HL-60 (cell line): ENCODE measurements around the gene PDGFA.

Experiments
- DNase-seq, 2 experiments: peaks; one replicate each; pipeline ENCODE4 v3.0.0-alpha.2; 2010 to 2020; ENCODE audit warnings: low read depth in 1 of 2, low spot score in 1 of 2
- H3K27ac ChIP-seq: fragments of 250-450 bp; sonication (Bioruptor Pico); replicated peaks from 2 replicates; pipeline ENCODE4 v1.5.1; 2020; ENCODE audit warnings: mild to moderate bottlenecking, moderate library complexity
- H3K27me3 ChIP-seq: fragments of 250-450 bp; sonication (Bioruptor Pico); 2 replicates; pipeline ENCODE4 v1.5.1; 2021; ENCODE audit warnings: mild to moderate bottlenecking, moderate library complexity; ENCODE audit not compliant: insufficient read depth, poor library complexity, severe bottlenecking
- H3K4me3 ChIP-seq: replicated peaks from 2 replicates; pipeline ENCODE4 v1.5.1; 2011; ENCODE audit warnings: mild to moderate bottlenecking, control low read depth, low read length; ENCODE audit not compliant: insufficient read depth
- GABPA ChIP-seq: IDR thresholded peaks from 2 replicates; pipeline ENCODE4 v1.6.1; 2012; ENCODE audit warnings: low read depth
- POLR2AphosphoS5 ChIP-seq: IDR thresholded peaks from 2 replicates; pipeline ENCODE4 v1.6.1; 2012; ENCODE audit warnings: low read depth
- SPI1 ChIP-seq: IDR thresholded peaks from 2 replicates; pipeline ENCODE4 v1.6.1; 2012; ENCODE audit warnings: low read depth, mild to moderate bottlenecking, borderline replicate concordance
- TF ChIP-seq, protein P1 (sequence below): IDR thresholded peaks from 2 replicates; pipeline ENCODE4 v1.6.1; 2012; ENCODE audit warnings: low read depth; ENCODE audit not compliant: insufficient replicate concordance
- TF ChIP-seq, protein P2 (sequence below): IDR thresholded peaks from one replicate; pipeline ENCODE4 v1.5.1; 2011; ENCODE audit warnings: low read length, control low read depth, inconsistent platforms; ENCODE audit not compliant: insufficient read depth

The PDGFA gene

DNA sequence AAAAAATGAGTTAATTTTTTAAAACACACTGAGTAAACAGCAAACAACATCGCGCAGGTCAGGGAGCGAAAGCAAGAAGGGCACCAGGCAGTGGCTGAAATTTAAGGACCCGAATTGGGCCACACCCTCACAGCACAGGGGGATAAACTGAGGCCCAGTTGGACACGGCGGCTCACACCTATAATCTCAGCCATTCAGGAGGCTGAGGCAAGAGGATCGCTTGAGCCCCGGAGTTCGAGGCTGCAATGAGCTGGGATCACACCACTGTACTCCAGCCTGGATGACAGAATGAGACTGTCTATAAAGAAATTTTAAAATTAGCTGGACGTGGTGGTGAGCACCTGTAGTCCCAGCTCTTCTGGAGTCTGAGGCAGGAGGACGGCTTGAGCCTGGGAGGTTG is 69.6 kb downstream of the PDGFA start:
- Histone ChIP-seq H3K27ac (no peak overlapping the region), H3K4me3 (no peak overlapping the region), H3K27me3 (peaks cover 28% of the 10 kb centered on the region)
- DNase-seq = no peak
- TF ChIP-seq POLR2AphosphoS5 (no peak), SPI1 (no peak), GABPA (no peak)
- TF ChIP-seq, protein P1, sequence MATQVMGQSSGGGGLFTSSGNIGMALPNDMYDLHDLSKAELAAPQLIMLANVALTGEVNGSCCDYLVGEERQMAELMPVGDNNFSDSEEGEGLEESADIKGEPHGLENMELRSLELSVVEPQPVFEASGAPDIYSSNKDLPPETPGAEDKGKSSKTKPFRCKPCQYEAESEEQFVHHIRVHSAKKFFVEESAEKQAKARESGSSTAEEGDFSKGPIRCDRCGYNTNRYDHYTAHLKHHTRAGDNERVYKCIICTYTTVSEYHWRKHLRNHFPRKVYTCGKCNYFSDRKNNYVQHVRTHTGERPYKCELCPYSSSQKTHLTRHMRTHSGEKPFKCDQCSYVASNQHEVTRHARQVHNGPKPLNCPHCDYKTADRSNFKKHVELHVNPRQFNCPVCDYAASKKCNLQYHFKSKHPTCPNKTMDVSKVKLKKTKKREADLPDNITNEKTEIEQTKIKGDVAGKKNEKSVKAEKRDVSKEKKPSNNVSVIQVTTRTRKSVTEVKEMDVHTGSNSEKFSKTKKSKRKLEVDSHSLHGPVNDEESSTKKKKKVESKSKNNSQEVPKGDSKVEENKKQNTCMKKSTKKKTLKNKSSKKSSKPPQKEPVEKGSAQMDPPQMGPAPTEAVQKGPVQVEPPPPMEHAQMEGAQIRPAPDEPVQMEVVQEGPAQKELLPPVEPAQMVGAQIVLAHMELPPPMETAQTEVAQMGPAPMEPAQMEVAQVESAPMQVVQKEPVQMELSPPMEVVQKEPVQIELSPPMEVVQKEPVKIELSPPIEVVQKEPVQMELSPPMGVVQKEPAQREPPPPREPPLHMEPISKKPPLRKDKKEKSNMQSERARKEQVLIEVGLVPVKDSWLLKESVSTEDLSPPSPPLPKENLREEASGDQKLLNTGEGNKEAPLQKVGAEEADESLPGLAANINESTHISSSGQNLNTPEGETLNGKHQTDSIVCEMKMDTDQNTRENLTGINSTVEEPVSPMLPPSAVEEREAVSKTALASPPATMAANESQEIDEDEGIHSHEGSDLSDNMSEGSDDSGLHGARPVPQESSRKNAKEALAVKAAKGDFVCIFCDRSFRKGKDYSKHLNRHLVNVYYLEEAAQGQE = no peak
- TF ChIP-seq, protein P2, sequence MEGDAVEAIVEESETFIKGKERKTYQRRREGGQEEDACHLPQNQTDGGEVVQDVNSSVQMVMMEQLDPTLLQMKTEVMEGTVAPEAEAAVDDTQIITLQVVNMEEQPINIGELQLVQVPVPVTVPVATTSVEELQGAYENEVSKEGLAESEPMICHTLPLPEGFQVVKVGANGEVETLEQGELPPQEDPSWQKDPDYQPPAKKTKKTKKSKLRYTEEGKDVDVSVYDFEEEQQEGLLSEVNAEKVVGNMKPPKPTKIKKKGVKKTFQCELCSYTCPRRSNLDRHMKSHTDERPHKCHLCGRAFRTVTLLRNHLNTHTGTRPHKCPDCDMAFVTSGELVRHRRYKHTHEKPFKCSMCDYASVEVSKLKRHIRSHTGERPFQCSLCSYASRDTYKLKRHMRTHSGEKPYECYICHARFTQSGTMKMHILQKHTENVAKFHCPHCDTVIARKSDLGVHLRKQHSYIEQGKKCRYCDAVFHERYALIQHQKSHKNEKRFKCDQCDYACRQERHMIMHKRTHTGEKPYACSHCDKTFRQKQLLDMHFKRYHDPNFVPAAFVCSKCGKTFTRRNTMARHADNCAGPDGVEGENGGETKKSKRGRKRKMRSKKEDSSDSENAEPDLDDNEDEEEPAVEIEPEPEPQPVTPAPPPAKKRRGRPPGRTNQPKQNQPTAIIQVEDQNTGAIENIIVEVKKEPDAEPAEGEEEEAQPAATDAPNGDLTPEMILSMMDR = no peak

- no peak overlapping the region for H3K27ac ChIP-seq
- DNase-seq = no peak
- TF ChIP-seq POLR2AphosphoS5 (no peak), SPI1 (no peak), GABPA (no peak)
- TF ChIP-seq, protein P2 = no peak
- TF ChIP-seq, protein P1 = no peak
- H3K27me3 ChIP-seq = peaks cover 28% of the 10 kb centered on the region
- H3K4me3 ChIP-seq = no peak overlapping the region
Observed at GRCh38 chr7:449324-450019, 70.2 kb downstream of the PDGFA start.

GRCh38 chr7:447523-447922 is 72.1 kb downstream of the PDGFA start:
- no peak for TF ChIP-seq POLR2AphosphoS5
- TF ChIP-seq GABPA = no peak
- no peak for TF ChIP-seq SPI1
- TF ChIP-seq, protein P1 = no peak
- TF ChIP-seq, protein P2 = no peak
- no peak for DNase-seq
- Histone ChIP-seq H3K4me3 (no peak overlapping the region), H3K27me3 (peaks cover 24% of the 10 kb centered on the region), H3K27ac (no peak overlapping the region)
